Measurements from ENCODE around the gene ASB18.
A peak's percentile ranks its signal among the peaks of the same experiment; 100 is the strongest.

GRCh38 chr2:236176417-236176816 is 87.8 kb downstream of the ASB18 start:
- peak; percentile 81 for TF ChIP-seq CTCF (IDR thresholded peaks at IDR 0.05; ENCODE audit: low read depth, low read length, poor library complexity, severe bottlenecking)
- no peak for TF ChIP-seq EZH2phosphoT487 (IDR thresholded peaks at IDR 0.05; ENCODE audit: borderline replicate concordance, low read length)
